GM23338 (cell line): ENCODE results near the gene ZNF277. TPM values are rescaled to one million over a fixed set of nuclear protein-coding genes. Genes with fewer than 3 reads are reported as not detected.

ENCODE experiments used
- ATAC-seq: fragments of 200-7000 bp; cut with Tn5 transposase; 3 replicates; pipeline ENCODE4 v1.9.1; 2020
- DNase-seq: peaks from one replicate; pipeline ENCODE4 v3.0.0-alpha.2; 2015; ENCODE audit warnings: low spot score
- H2AFZ ChIP-seq: fragments of 200-600 bp; sonication (generic); 2 replicates; pipeline ENCODE4 v1.8.0; 2016; ENCODE audit warnings: antibody characterized with exemption, mild to moderate bottlenecking, moderate library complexity
- H3F3A ChIP-seq: fragments of 200-600 bp; sonication (generic); replicated peaks from 2 replicates; pipeline ENCODE4 v1.8.0; 2017; ENCODE audit warnings: antibody characterized with exemption, mixed run types, low read depth
- H3K27ac ChIP-seq: fragments of 200-600 bp; sonication (generic); 2 replicates; pipeline ENCODE4 v1.6.1; 2016; ENCODE audit warnings: low read depth
- H3K27me3 ChIP-seq: fragments of 200-600 bp; sonication (generic); 2 replicates; pipeline ENCODE4 v1.8.0; 2016; ENCODE audit warnings: mild to moderate bottlenecking, mixed run types, moderate library complexity; ENCODE audit not compliant: insufficient read depth
- H3K36me3 ChIP-seq: fragments of 200-600 bp; sonication (generic); 2 replicates; pipeline ENCODE4 v1.8.0; 2016; ENCODE audit warnings: mild to moderate bottlenecking; ENCODE audit not compliant: insufficient read depth
- H3K4me1 ChIP-seq: fragments of 200-600 bp; sonication (generic); 2 replicates; pipeline ENCODE4 v1.8.0; 2016; ENCODE audit warnings: mild to moderate bottlenecking, moderate library complexity; ENCODE audit not compliant: insufficient read depth
- H3K4me2 ChIP-seq: fragments of 200-600 bp; sonication (generic); 2 replicates; pipeline ENCODE4 v1.7.1; 2017; ENCODE audit warnings: mixed run types
- H3K4me3 ChIP-seq: fragments of 200-600 bp; sonication (generic); 2 replicates; pipeline ENCODE4 v1.6.1; 2016; ENCODE audit warnings: mixed run types
- H3K79me2 ChIP-seq: fragments of 200-600 bp; sonication (generic); replicated peaks from 2 replicates; pipeline ENCODE4 v1.8.0; 2017; ENCODE audit warnings: mild to moderate bottlenecking; ENCODE audit not compliant: insufficient read depth
- H3K9me2 ChIP-seq: fragments of 200-600 bp; sonication (generic); 2 replicates; pipeline ENCODE4 v1.8.0; 2017; ENCODE audit not compliant: insufficient read depth
- H4K20me1 ChIP-seq: fragments of 200-600 bp; sonication (generic); replicated peaks from 2 replicates; pipeline ENCODE4 v1.8.0; 2017; ENCODE audit warnings: mild to moderate bottlenecking; ENCODE audit not compliant: insufficient read depth
- H3K27ac Mint-ChIP-seq: 2 replicates; pipeline ENCODE4 v1.8.0; 2020; ENCODE audit warnings: inconsistent platforms, mild to moderate bottlenecking, moderate library complexity, mixed read lengths
- H3K27me3 Mint-ChIP-seq: 3 replicates; pipeline ENCODE4 v1.8.0; 2022; ENCODE audit warnings: low read depth, mild to moderate bottlenecking, moderate library complexity, mixed read lengths, inconsistent platforms; ENCODE audit not compliant: insufficient read depth, poor library complexity
- H3K36me3 Mint-ChIP-seq: 3 replicates; pipeline ENCODE4 v1.8.0; 2021; ENCODE audit warnings: low read depth, mild to moderate bottlenecking, inconsistent platforms, moderate library complexity, mixed read lengths
- H3K4me1 Mint-ChIP-seq: 3 replicates; pipeline ENCODE4 v1.8.0; 2020; ENCODE audit warnings: mild to moderate bottlenecking, inconsistent platforms, mixed read lengths
- H3K4me3 Mint-ChIP-seq: 3 replicates; pipeline ENCODE4 v1.8.0; 2021; ENCODE audit warnings: moderate library complexity, mild to moderate bottlenecking, inconsistent platforms, mixed read lengths
- H3K9me3 Mint-ChIP-seq: 3 replicates; pipeline ENCODE4 v1.8.0; 2020; ENCODE audit warnings: moderate library complexity, mild to moderate bottlenecking, inconsistent platforms, mixed read lengths
- CREB1 ChIP-seq: fragments of 250-450 bp; sonication (Bioruptor Pico); IDR thresholded peaks from 2 replicates; pipeline ENCODE4 v1.5.0; 2020; ENCODE audit warnings: low read depth, mild to moderate bottlenecking, moderate library complexity
- CTCF ChIP-seq, 2 experiments: fragments of 200-600 bp in 1 of 2; sonication (generic) in 1 of 2; conservative IDR thresholded peaks; 2 replicates each; pipeline versions ENCODE4 v1.5.1 to v1.6.1; 2016 to 2017; ENCODE audit warnings: antibody characterized with exemption in 2 of 2, low read depth in 2 of 2, mild to moderate bottlenecking in 2 of 2, moderate library complexity in 1 of 2
- ETS1 ChIP-seq: IDR thresholded peaks from 2 replicates; pipeline ENCODE4 v1.6.1; 2016; ENCODE audit warnings: antibody characterized with exemption
- EZH2 ChIP-seq: fragments of 200-600 bp; sonication (generic); IDR thresholded peaks from one replicate; pipeline ENCODE4 v1.8.0; 2017; ENCODE audit warnings: antibody characterized with exemption, mild to moderate bottlenecking, low read depth; ENCODE audit not compliant: unreplicated experiment
- EZH2phosphoT487 ChIP-seq: fragments of 200-600 bp; sonication (generic); IDR thresholded peaks from one replicate; pipeline ENCODE4 v1.8.1; 2018; ENCODE audit warnings: antibody characterized with exemption; ENCODE audit not compliant: unreplicated experiment
- JUNB ChIP-seq: IDR thresholded peaks from one replicate; pipeline ENCODE4 v1.6.1; 2016; ENCODE audit warnings: antibody characterized with exemption; ENCODE audit not compliant: unreplicated experiment
- NANOG ChIP-seq: IDR thresholded peaks from 2 replicates; pipeline ENCODE4 v1.6.1; 2016; ENCODE audit warnings: antibody characterized with exemption, borderline replicate concordance
- POLR2AphosphoS5 ChIP-seq: IDR thresholded peaks from 2 replicates; pipeline ENCODE4 v1.6.1; 2016; ENCODE audit warnings: antibody characterized with exemption, low read depth
- REST ChIP-seq: IDR thresholded peaks from one replicate; pipeline ENCODE4 v1.6.1; 2018; ENCODE audit warnings: antibody characterized with exemption; ENCODE audit not compliant: unreplicated experiment
- STAT1 ChIP-seq: IDR thresholded peaks from one replicate; pipeline ENCODE4 v1.6.1; 2016; ENCODE audit warnings: antibody characterized with exemption; ENCODE audit not compliant: unreplicated experiment
- ZNF114 ChIP-seq: fragments of 250-450 bp; sonication (Bioruptor Pico); IDR thresholded peaks from 2 replicates; pipeline ENCODE4 v1.5.0; 2020; ENCODE audit warnings: mild to moderate bottlenecking, moderate library complexity
- ZNF331 ChIP-seq: fragments of 250-450 bp; sonication (Bioruptor Pico); IDR thresholded peaks from 2 replicates; pipeline ENCODE4 v1.5.0; 2020; ENCODE audit warnings: low read depth, mild to moderate bottlenecking, moderate library complexity
- ZNF462 ChIP-seq: fragments of 250-450 bp; sonication (Bioruptor Pico); IDR thresholded peaks from 2 replicates; pipeline ENCODE4 v1.5.0; 2020; ENCODE audit warnings: mild to moderate bottlenecking, moderate library complexity
- polyA plus RNA-seq: library from polyadenylated mRNA; unstranded; fragments of >200 nt; fragmentation: Nextera tagmentation; extraction: Ambion mirVana; gene quantifications from 2 replicates; pipeline ENCODE4 v1.2.1, GENCODE V29; 2016
- total RNA-seq: library from RNA; depleted of rRNA; stranded (reverse); fragments of >200 nt; shearing (Covaris generic); gene quantifications from 2 replicates; pipeline ENCODE4 v1.2.3, GENCODE V29; 2014

The ZNF277 gene
- total and polyA plus RNA-seq, 2 experiments from 2014 or later = 25.4 to 28.9 TPM

- Histone ChIP-seq H3K9me2 (no peaks in the 10 kb centered on the region), H3K4me1 (peaks cover 13% of the 10 kb centered on the region; the same call in 1 of the 2 replicates), H3K4me2 (no peak overlapping the region), H2AFZ (no peak overlapping the region), H3K79me2 (peaks cover 97% of the 10 kb centered on the region), H3K27ac (no peak overlapping the region), H4K20me1 (peaks cover 3% of the 10 kb centered on the region; the same call in 1 of the 2 replicates), H3K36me3 (no peaks in the 10 kb centered on the region), H3K27me3 (no peaks in the 10 kb centered on the region), H3K4me3 (no peak overlapping the region), H3F3A (no peaks in the 10 kb centered on the region)
- H3K36me3 Mint-ChIP-seq = no peaks in the 10 kb centered on the region; the same call in 2 of the 3 replicates
- H3K27me3 Mint-ChIP-seq = peaks cover 3% of the 10 kb centered on the region
- H3K4me1 Mint-ChIP-seq = peaks cover 37% of the 10 kb centered on the region
- no peak for ATAC-seq
- no peaks in the 10 kb centered on the region for H3K9me3 Mint-ChIP-seq
- H3K27ac Mint-ChIP-seq = peak overlapping the region; percentile 50; the same call in 1 of the 2 replicates
- TF ChIP-seq ETS1 = no peak
- no peak for TF ChIP-seq POLR2AphosphoS5
- TF ChIP-seq STAT1 = no peak
- TF ChIP-seq REST = no peak
- no peak for TF ChIP-seq ZNF114
- no peak for TF ChIP-seq ZNF331 (CRISPR knock-in tag)
- TF ChIP-seq EZH2phosphoT487 = no peak
- TF ChIP-seq NANOG = no peak
- TF ChIP-seq EZH2 = no peak
- TF ChIP-seq JUNB = no peak
- TF ChIP-seq ZNF462 = no peak
- no peak for TF ChIP-seq CREB1 (CRISPR knock-in tag)
- TF ChIP-seq CTCF (conservative IDR thresholded peaks at IDR 0.05; ENCODE audit: low read depth in 2 of 2) = no peak
- H3K4me3 Mint-ChIP-seq = no peak overlapping the region
- DNase-seq = no peak
These were observed 12.5 kb upstream of the ZNF277 start for GRCh38 chr7:112193915-112194502.
